Mesothelial cell of epicardium (in vitro differentiated cells): ENCODE results near the gene HNRNPA3. TPM values are rescaled to one million over a fixed set of nuclear protein-coding genes. Genes with fewer than 3 reads are reported as not detected.

ENCODE experiments used
- DNase-seq, 2 experiments: peaks; one replicate each; pipeline ENCODE4 v3.0.0; 2021; ENCODE audit warnings: low spot score in 2 of 2; ENCODE audit not compliant: unreplicated experiment in 2 of 2
- H3K27ac Mint-ChIP-seq: 2 replicates; pipeline ENCODE4 v1.8.0; 2021; ENCODE audit warnings: mixed read lengths
- H3K27me3 Mint-ChIP-seq: 2 replicates; pipeline ENCODE4 v1.8.0; 2021; ENCODE audit warnings: low read depth, mixed read lengths
- H3K36me3 Mint-ChIP-seq: 2 replicates; pipeline ENCODE4 v1.8.0; 2021; ENCODE audit warnings: mixed read lengths
- H3K4me1 Mint-ChIP-seq: 2 replicates; pipeline ENCODE4 v1.8.0; 2021; ENCODE audit warnings: mixed read lengths
- H3K4me3 Mint-ChIP-seq: 2 replicates; pipeline ENCODE4 v1.8.0; 2021; ENCODE audit warnings: mild to moderate bottlenecking, moderate library complexity, mixed read lengths
- H3K9me3 Mint-ChIP-seq: 2 replicates; pipeline ENCODE4 v1.8.0; 2021; ENCODE audit warnings: mixed read lengths
- CTCF ChIP-seq: fragments of 200-600 bp; sonication (generic); IDR thresholded peaks from one replicate; pipeline ENCODE4 v1.5.0; 2021; ENCODE audit warnings: antibody characterized with exemption; ENCODE audit not compliant: unreplicated experiment
- total RNA-seq: library from RNA; stranded (reverse); gene quantifications from 3 replicates; pipeline ENCODE4 v1.2.1, GENCODE V29; 2021

HNRNPA3 gene
- total RNA-seq, 1 donor from 2014 or later = 264 TPM

GRCh38 chr2:177262092-177262491 lies 49.5 kb downstream of the HNRNPA3 start:
- H3K9me3 Mint-ChIP-seq = peaks cover 5% of the 10 kb centered on the region
- peaks cover 45% of the 10 kb centered on the region for H3K4me1 Mint-ChIP-seq
- H3K4me3 Mint-ChIP-seq = peak overlapping the region; percentile 86
- DNase-seq = no peak
- TF ChIP-seq CTCF = no peak
- peaks cover 12% of the 10 kb centered on the region for H3K36me3 Mint-ChIP-seq
- H3K27ac Mint-ChIP-seq = peak overlapping the region; percentile 99
- no peaks in the 10 kb centered on the region for H3K27me3 Mint-ChIP-seq

GRCh38 chr2:177262958-177263450 lies 50.4 kb downstream of the HNRNPA3 start:
- no peak for TF ChIP-seq CTCF
- H3K36me3 Mint-ChIP-seq = peaks cover 4% of the 10 kb centered on the region
- peak overlapping the region; percentile 99 for H3K27ac Mint-ChIP-seq
- peak overlapping the region; percentile 86 for H3K4me3 Mint-ChIP-seq
- H3K4me1 Mint-ChIP-seq = peaks cover 47% of the 10 kb centered on the region
- no peaks in the 10 kb centered on the region for H3K27me3 Mint-ChIP-seq
- no peak for DNase-seq
- peaks cover 4% of the 10 kb centered on the region for H3K9me3 Mint-ChIP-seq

- H3K4me1 Mint-ChIP-seq = peaks cover 52% of the 10 kb centered on the region
- TF ChIP-seq CTCF = peak; percentile 73
- H3K36me3 Mint-ChIP-seq = no peaks in the 10 kb centered on the region
- peak overlapping the region; percentile 86 for H3K4me3 Mint-ChIP-seq
- DNase-seq = peak; percentile 91 to 97
- no peaks in the 10 kb centered on the region for H3K27me3 Mint-ChIP-seq
- H3K9me3 Mint-ChIP-seq = no peaks in the 10 kb centered on the region
- H3K27ac Mint-ChIP-seq = peak overlapping the region; percentile 99
These were observed 51.0 kb downstream of the HNRNPA3 start for GRCh38 chr2:177263451-177264208.

GRCh38 chr2:177264209-177264692 lies 51.7 kb downstream of the HNRNPA3 start:
- Mint-ChIP-seq H3K27ac (peak overlapping the region; percentile 47), H3K36me3 (no peaks in the 10 kb centered on the region), H3K27me3 (no peaks in the 10 kb centered on the region), H3K4me3 (peak overlapping the region; percentile 59), H3K4me1 (peaks cover 52% of the 10 kb centered on the region), H3K9me3 (no peaks in the 10 kb centered on the region)
- no peak for TF ChIP-seq CTCF
- peak in 1 of 2 experiments; percentile 62 for DNase-seq

- no peak for TF ChIP-seq CTCF
- no peaks in the 10 kb centered on the region for H3K27me3 Mint-ChIP-seq
- H3K27ac Mint-ChIP-seq = peak within 1 kb of the TSS; percentile 99
- peaks cover 52% of the 10 kb centered on the region for H3K4me1 Mint-ChIP-seq
- H3K36me3 Mint-ChIP-seq = no peaks in the 10 kb centered on the region
- H3K4me3 Mint-ChIP-seq = peak within 1 kb of the TSS; percentile 90
- DNase-seq = peak; percentile 74 to 86
- no peaks in the 10 kb centered on the region for H3K9me3 Mint-ChIP-seq
These were observed 52.3 kb downstream of the HNRNPA3 start, which contains the start of gene NFE2L2 for GRCh38 chr2:177264693-177265587. NFE2L2 (minus strand) TSS chr2:177264727; CDS start chr2:177264576, 151 bp downstream.
